K562 (cell line): ENCODE data around the gene TJAP1. TPM values are rescaled to one million over a fixed set of nuclear protein-coding genes. Genes with fewer than 3 reads are reported as not detected.

Source experiments
- BCOR ChIP-seq: fragments of 450-650 bp; IDR thresholded peaks from 2 replicates; pipeline ENCODE4 v1.6.1; 2016
- DNMT1 ChIP-seq: fragments of 450-650 bp; IDR thresholded peaks from 2 replicates; pipeline ENCODE4 v1.6.1; 2016; ENCODE audit warnings: antibody characterized with exemption, mild to moderate bottlenecking
- FOXA3 ChIP-seq, 2 experiments: fragments of 450-650 bp in 1 of 2; sonication (generic) in 1 of 2; formaldehyde crosslinking; IDR thresholded peaks in 1 of 2; conservative IDR thresholded peaks in 1 of 2; 2 replicates each; pipeline versions ENCODE4 v1.4.0 to v1.8.0; 2020 to 2022; ENCODE audit warnings: mild to moderate bottlenecking in 2 of 2, missing genetic modification reagents in 1 of 2
- GATAD2B ChIP-seq: fragments of 450-650 bp; IDR thresholded peaks from 2 replicates; pipeline ENCODE4 v1.6.1; 2017; ENCODE audit warnings: mild to moderate bottlenecking, borderline replicate concordance
- HEY1 ChIP-seq: fragments of 250-450 bp; sonication (Bioruptor Pico); IDR thresholded peaks from 2 replicates; pipeline ENCODE4 v1.5.0; 2020; ENCODE audit warnings: mild to moderate bottlenecking, moderate library complexity, borderline replicate concordance
- RBM25 ChIP-seq: fragments of 200-400 bp; formaldehyde crosslinking; IDR thresholded peaks from 2 replicates; pipeline ENCODE4 v1.6.1; 2018; ENCODE audit warnings: low read length, low read depth, moderate library complexity; ENCODE audit not compliant: severe bottlenecking
- SAP30 ChIP-seq: fragments of 200-600 bp; sonication (generic); IDR thresholded peaks from 2 replicates; pipeline ENCODE4 v1.6.1; 2012; ENCODE audit warnings: borderline replicate concordance, low read depth, mild to moderate bottlenecking, moderate library complexity, low read length, control low read depth, inconsistent platforms; ENCODE audit not compliant: insufficient read depth, poor library complexity, severe bottlenecking
- SNRNP70 ChIP-seq: fragments of 200-400 bp; formaldehyde crosslinking; optimal IDR thresholded peaks from 2 replicates; pipeline ENCODE3; 2017; ENCODE audit warnings: low read depth, low read length
- ZFX ChIP-seq: sonication (generic); formaldehyde crosslinking; IDR thresholded peaks from 2 replicates; pipeline ENCODE4 v1.8.0; 2022; ENCODE audit warnings: mild to moderate bottlenecking, missing genetic modification reagents, moderate library complexity
- ZNF146 ChIP-seq: IDR thresholded peaks from one replicate; pipeline ENCODE4 v1.6.1; 2018; ENCODE audit warnings: missing compliant biosample characterization; ENCODE audit not compliant: unreplicated experiment
- polyA plus RNA-seq, 8 experiments: library from polyadenylated mRNA; depleted of rRNA in 4 of 8; stranded (reverse) in 5 of 8; unstranded in 3 of 8; fragments of >200 nt; fragmentation: Nextera tagmentation in 2 of 8; fragmentation: Illumina TruSeq in 1 of 8; extraction: Ambion mirVana in 2 of 8; extraction: Trizol in 1 of 8; gene quantifications; 2 replicates each; pipeline versions ENCODE4 v1.2.1 to v1.2.3, GENCODE V29; 2011 to 2014; ENCODE audit warnings: inconsistent platforms in 1 of 8, missing spikeins in 1 of 8
- total RNA-seq, 7 experiments: library from RNA; depleted of rRNA in 6 of 7; stranded (reverse); fragments of >200 nt in 6 of 7; fragmentation: Illumina TruSeq in 2 of 7; extraction: Trizol in 2 of 7; gene quantifications; 2 replicates each; pipeline versions ENCODE4 v1.2.1 to v1.2.3, GENCODE V29; 2011 to 2021; ENCODE audit warnings: low replicate concordance in 1 of 7
- TF ChIP-seq, protein P1 (sequence below), 2 experiments: fragments of 450-650 bp in 1 of 2; sonication (generic) in 1 of 2; formaldehyde crosslinking in 1 of 2; IDR thresholded peaks; 2 replicates each; pipeline versions ENCODE4 v1.7.1 to v1.9.0; 2016 to 2022; ENCODE audit warnings: inconsistent platforms in 1 of 2, mild to moderate bottlenecking in 1 of 2, missing genetic modification reagents in 1 of 2
- TF ChIP-seq, protein P2 (sequence below): fragments of 200-800 bp; sonication (Bioruptor generic); IDR thresholded peaks from 2 replicates; pipeline ENCODE4 v1.6.1; 2017; ENCODE audit warnings: missing genetic modification characterization, missing compliant biosample characterization
- TF ChIP-seq, protein P3 (sequence below): sonication (generic); formaldehyde crosslinking; IDR thresholded peaks from 2 replicates; pipeline ENCODE4 v1.8.1; 2023; ENCODE audit warnings: mild to moderate bottlenecking, missing genetic modification reagents

The TJAP1 gene
- total and polyA plus RNA-seq, 9 of the 15 experiments (the other 6 are each of a cell fraction or from before 2014, with no cell fraction given): 0.06 to 35.8 (median 16.2) TPM

DNA sequence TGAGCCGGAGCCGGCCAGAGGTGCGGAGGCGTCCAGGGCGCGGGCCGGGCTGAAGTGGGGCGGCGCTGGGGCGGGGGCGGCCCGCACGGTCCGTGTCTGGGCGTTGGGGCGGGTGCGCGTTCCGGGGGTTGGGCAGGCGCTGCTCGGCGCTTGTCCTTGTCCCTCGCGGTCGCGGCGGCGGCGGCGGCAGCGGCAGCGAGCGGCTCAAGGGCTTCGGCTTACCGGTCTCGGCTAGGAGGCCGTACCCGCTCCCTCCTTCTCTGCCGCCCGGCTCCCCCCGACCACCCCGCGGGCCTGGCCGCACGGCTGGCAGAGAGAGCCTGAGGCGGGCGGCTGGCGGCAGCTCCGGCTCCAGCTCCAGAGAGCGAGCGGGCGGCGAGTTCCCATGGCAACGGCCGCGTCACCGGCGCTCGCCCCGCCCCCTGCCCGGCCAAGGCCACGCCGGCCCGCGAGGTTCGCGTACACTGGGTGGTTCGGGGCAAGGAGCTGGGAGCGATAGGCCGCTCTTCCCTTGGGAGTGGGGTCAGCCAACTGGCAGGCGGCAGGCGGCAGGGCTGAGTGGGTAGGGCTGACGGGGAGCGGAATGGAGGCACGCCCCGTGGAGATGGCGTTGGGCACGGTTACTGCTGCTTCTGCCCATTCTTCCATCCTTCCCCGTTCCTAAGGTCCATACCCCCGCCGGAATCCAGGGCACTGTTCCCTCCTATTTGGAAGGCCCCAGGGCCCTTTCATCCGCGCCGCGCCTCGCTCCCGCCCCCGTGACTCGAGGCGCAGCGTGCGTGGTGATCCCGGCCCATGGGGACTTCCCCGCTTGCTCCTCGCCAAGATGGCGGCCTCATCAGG is 32.8 kb downstream of the TJAP1 start, which contains the start of gene LRRC73 (continued):
- TF ChIP-seq, protein P1, sequence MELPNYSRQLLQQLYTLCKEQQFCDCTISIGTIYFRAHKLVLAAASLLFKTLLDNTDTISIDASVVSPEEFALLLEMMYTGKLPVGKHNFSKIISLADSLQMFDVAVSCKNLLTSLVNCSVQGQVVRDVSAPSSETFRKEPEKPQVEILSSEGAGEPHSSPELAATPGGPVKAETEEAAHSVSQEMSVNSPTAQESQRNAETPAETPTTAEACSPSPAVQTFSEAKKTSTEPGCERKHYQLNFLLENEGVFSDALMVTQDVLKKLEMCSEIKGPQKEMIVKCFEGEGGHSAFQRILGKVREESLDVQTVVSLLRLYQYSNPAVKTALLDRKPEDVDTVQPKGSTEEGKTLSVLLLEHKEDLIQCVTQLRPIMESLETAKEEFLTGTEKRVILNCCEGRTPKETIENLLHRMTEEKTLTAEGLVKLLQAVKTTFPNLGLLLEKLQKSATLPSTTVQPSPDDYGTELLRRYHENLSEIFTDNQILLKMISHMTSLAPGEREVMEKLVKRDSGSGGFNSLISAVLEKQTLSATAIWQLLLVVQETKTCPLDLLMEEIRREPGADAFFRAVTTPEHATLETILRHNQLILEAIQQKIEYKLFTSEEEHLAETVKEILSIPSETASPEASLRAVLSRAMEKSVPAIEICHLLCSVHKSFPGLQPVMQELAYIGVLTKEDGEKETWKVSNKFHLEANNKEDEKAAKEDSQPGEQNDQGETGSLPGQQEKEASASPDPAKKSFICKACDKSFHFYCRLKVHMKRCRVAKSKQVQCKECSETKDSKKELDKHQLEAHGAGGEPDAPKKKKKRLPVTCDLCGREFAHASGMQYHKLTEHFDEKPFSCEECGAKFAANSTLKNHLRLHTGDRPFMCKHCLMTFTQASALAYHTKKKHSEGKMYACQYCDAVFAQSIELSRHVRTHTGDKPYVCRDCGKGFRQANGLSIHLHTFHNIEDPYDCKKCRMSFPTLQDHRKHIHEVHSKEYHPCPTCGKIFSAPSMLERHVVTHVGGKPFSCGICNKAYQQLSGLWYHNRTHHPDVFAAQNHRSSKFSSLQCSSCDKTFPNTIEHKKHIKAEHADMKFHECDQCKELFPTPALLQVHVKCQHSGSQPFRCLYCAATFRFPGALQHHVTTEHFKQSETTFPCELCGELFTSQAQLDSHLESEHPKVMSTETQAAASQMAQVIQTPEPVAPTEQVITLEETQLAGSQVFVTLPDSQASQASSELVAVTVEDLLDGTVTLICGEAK (IDR thresholded peaks at IDR 0.05): no peak
- TF ChIP-seq, protein P1 (CRISPR knock-in tag; IDR thresholded peaks at IDR 0.05): no peak
- no peak for TF ChIP-seq ZNF146 (CRISPR knock-in tag)
- TF ChIP-seq GATAD2B: 0 out of 2 replicates have a peak, but pooled peaks have one; percentile 44
- no peak; the same call in 1 of the 2 replicates for TF ChIP-seq ZFX (CRISPR knock-in tag)
- TF ChIP-seq FOXA3 (CRISPR knock-in tag; conservative IDR thresholded peaks at IDR 0.05 in 1 of 2, IDR thresholded peaks at IDR 0.05 in 1 of 2): no peak
- no peak for TF ChIP-seq SNRNP70
- peak; percentile 74 for TF ChIP-seq SAP30
- TF ChIP-seq, protein P2, sequence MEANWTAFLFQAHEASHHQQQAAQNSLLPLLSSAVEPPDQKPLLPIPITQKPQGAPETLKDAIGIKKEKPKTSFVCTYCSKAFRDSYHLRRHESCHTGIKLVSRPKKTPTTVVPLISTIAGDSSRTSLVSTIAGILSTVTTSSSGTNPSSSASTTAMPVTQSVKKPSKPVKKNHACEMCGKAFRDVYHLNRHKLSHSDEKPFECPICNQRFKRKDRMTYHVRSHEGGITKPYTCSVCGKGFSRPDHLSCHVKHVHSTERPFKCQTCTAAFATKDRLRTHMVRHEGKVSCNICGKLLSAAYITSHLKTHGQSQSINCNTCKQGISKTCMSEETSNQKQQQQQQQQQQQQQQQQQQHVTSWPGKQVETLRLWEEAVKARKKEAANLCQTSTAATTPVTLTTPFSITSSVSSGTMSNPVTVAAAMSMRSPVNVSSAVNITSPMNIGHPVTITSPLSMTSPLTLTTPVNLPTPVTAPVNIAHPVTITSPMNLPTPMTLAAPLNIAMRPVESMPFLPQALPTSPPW (CRISPR knock-in tag): peak; percentile 45
- no peak for TF ChIP-seq DNMT1
- TF ChIP-seq, protein P3, sequence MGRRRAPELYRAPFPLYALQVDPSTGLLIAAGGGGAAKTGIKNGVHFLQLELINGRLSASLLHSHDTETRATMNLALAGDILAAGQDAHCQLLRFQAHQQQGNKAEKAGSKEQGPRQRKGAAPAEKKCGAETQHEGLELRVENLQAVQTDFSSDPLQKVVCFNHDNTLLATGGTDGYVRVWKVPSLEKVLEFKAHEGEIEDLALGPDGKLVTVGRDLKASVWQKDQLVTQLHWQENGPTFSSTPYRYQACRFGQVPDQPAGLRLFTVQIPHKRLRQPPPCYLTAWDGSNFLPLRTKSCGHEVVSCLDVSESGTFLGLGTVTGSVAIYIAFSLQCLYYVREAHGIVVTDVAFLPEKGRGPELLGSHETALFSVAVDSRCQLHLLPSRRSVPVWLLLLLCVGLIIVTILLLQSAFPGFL (CRISPR knock-in tag): peak; percentile 67; the same call in 1 of the 2 replicates
- no peak for TF ChIP-seq HEY1 (CRISPR knock-in tag)
- TF ChIP-seq BCOR: no peak
- TF ChIP-seq RBM25: no peak
